Body of pancreas (tissue), 4 donors: ENCODE data around the gene MAGIX.

Experiments
- POLR2A ChIP-seq, 3 donors: fragments of 450-650 bp; IDR thresholded peaks; one replicate each; pipeline ENCODE4 v1.6.1; 2016; ENCODE audit warnings: antibody characterized with exemption in 3 of 3, mild to moderate bottlenecking in 2 of 3
- TF ChIP-seq, protein P1 (sequence below), 7 experiments: fragments of 450-650 bp in 4 of 7; fragments of 200-600 bp in 3 of 7; sonication (generic) in 3 of 7; IDR thresholded peaks; one replicate each; pipeline ENCODE4 v1.5.1; 2016 to 2019; ENCODE audit warnings: antibody characterized with exemption in 7 of 7

DNA sequence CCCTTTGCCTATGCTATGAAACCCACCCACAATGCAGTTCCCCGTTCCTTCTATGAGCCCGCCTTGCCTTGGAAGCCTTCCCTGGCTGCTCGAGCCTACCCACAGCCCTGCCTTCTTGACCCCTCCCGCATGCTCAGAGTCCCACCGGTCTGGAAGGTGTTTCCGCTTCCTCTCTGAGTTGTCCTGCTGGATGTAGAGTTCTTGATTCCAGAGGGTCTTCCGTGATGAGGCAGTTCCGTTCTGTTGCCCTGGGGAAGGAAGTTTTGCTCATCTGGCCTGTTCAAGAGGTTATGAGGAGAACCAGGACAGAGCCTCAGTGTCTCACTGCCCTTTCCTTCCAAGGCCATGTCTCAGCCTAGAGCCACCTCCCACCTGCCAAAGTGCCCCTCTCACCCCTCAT, 46.5 kb upstream of the MAGIX start:
- TF ChIP-seq, protein P1, sequence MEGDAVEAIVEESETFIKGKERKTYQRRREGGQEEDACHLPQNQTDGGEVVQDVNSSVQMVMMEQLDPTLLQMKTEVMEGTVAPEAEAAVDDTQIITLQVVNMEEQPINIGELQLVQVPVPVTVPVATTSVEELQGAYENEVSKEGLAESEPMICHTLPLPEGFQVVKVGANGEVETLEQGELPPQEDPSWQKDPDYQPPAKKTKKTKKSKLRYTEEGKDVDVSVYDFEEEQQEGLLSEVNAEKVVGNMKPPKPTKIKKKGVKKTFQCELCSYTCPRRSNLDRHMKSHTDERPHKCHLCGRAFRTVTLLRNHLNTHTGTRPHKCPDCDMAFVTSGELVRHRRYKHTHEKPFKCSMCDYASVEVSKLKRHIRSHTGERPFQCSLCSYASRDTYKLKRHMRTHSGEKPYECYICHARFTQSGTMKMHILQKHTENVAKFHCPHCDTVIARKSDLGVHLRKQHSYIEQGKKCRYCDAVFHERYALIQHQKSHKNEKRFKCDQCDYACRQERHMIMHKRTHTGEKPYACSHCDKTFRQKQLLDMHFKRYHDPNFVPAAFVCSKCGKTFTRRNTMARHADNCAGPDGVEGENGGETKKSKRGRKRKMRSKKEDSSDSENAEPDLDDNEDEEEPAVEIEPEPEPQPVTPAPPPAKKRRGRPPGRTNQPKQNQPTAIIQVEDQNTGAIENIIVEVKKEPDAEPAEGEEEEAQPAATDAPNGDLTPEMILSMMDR (IDR thresholded peaks at IDR 0.05) = no peak
- TF ChIP-seq POLR2A (IDR thresholded peaks at IDR 0.05) = no peak
